HepG2 (cell line): Measurements from ENCODE around the gene ZNF445. TPM values are rescaled to one million over a fixed set of nuclear protein-coding genes. Genes with fewer than 3 reads are reported as not detected.

Experiments used
- ATAC-seq: fragments of 200-7000 bp; cut with Tn5 transposase; 3 replicates; pipeline ENCODE4 v1.9.1; 2020; ENCODE audit warnings: mild to moderate bottlenecking, moderate library complexity
- BruUV-seq: library from RNA; stranded (reverse); fragments of 400-500 nt; replicated peaks from 2 replicates; lab custom pipeline; 2021; lab: Mats Ljungman, UMichigan
- CTCF ChIA-PET: fragments of 300-600 bp; formaldehyde crosslinking; extraction: SDS; loops from one replicate; lab custom pipeline; 2021; ENCODE audit warnings: low total read pairs, inconsistent platforms, low intra/inter-chr PET ratio; lab: Yijun Ruan, JAX
- POLR2A ChIA-PET: fragments of 350-600 bp; sonication (Branson Sonifier 250); formaldehyde crosslinking; loops from one replicate; lab custom pipeline; 2020; ENCODE audit warnings: antibody characterized with exemption, inconsistent platforms; lab: Yijun Ruan, JAX
- DNase-seq: peaks from one replicate; pipeline ENCODE4 v3.0.0-alpha.2; 2015; ENCODE audit warnings: low spot score
- FAIRE-seq: peaks from 3 replicates; lab custom pipeline; 2011; peaks lifted over from hg19 to GRCh38; lab: Jason Lieb, UNC
- H2AFZ ChIP-seq: one replicate; pipeline ENCODE4 v1.6.1; 2011; ENCODE audit warnings: low read length, inconsistent platforms
- H3K27ac ChIP-seq: fragments of 300-600 bp; 3 replicates; pipeline ENCODE4 v1.8.0; 2011; ENCODE audit warnings: mixed run types, mild to moderate bottlenecking, mixed read lengths, low read length, inconsistent platforms; ENCODE audit not compliant: insufficient read depth; ENCODE audit errors: extremely low read length
- H3K27me3 ChIP-seq, 2 experiments: fragments of 200-600 bp in 1 of 2; 2 replicates in 1 of 2; 3 replicates in 1 of 2; pipeline versions ENCODE4 v1.6.0 to v1.8.0; 2011; ENCODE audit warnings: low read length in 2 of 2, mild to moderate bottlenecking in 2 of 2, moderate library complexity in 2 of 2, inconsistent platforms in 1 of 2; ENCODE audit not compliant: insufficient read depth in 2 of 2, control insufficient read depth in 1 of 2
- H3K36me3 ChIP-seq, 2 experiments: fragments of 200-600 bp in 1 of 2; replicated peaks in 1 of 2; 2 replicates in 1 of 2; 3 replicates in 1 of 2; pipeline versions ENCODE4 v1.5.1 to v1.8.0; 2011; ENCODE audit warnings: low read length in 2 of 2, inconsistent platforms in 1 of 2; ENCODE audit not compliant: insufficient read depth in 2 of 2, control insufficient read depth in 1 of 2
- H3K4me1 ChIP-seq: 2 replicates; pipeline ENCODE4 v1.5.1; 2012; ENCODE audit warnings: low read length, inconsistent platforms; ENCODE audit not compliant: insufficient read depth
- H3K4me2 ChIP-seq: 2 replicates; pipeline ENCODE4 v1.6.0; 2011; ENCODE audit warnings: low read depth, low read length, inconsistent platforms
- H3K4me3 ChIP-seq, 3 experiments: fragments of 200-600 bp in 1 of 3; sonication (generic), shearing (Covaris generic) in 1 of 3; replicated peaks in 1 of 3; 2 replicates each; pipeline ENCODE4 v1.5.1; 2011 to 2016; ENCODE audit warnings: low read length in 3 of 3, inconsistent platforms in 2 of 3, low read depth in 2 of 3, mild to moderate bottlenecking in 2 of 3, control low read depth in 1 of 3, mixed read lengths in 1 of 3; ENCODE audit not compliant: insufficient read depth in 1 of 3
- H3K79me2 ChIP-seq: one replicate; pipeline ENCODE4 v1.6.1; 2011; ENCODE audit warnings: low read length, inconsistent platforms; ENCODE audit not compliant: insufficient read depth
- H3K9ac ChIP-seq: 2 replicates; pipeline ENCODE4 v1.6.0; 2011; ENCODE audit warnings: mild to moderate bottlenecking, low read depth, low read length, inconsistent platforms; ENCODE audit not compliant: insufficient read depth
- H3K9me3 ChIP-seq: 2 replicates; pipeline ENCODE4 v1.5.1; 2012; ENCODE audit warnings: mild to moderate bottlenecking, low read length
- H4K20me1 ChIP-seq: 2 replicates; pipeline ENCODE4 v1.6.0; 2011; ENCODE audit warnings: inconsistent platforms, mild to moderate bottlenecking, low read length, moderate library complexity; ENCODE audit not compliant: insufficient read depth
- ZMAT3 ChIP-seq: sonication (generic); formaldehyde crosslinking; conservative IDR thresholded peaks from 2 replicates; pipeline ENCODE4 v1.7.0; 2021; ENCODE audit warnings: missing genetic modification reagents
- ZNF343 ChIP-seq: sonication (generic); formaldehyde crosslinking; IDR thresholded peaks from 2 replicates; pipeline ENCODE4 v1.4.0; 2020; ENCODE audit warnings: mild to moderate bottlenecking, missing genetic modification reagents
- ZNF569 ChIP-seq: sonication (generic); formaldehyde crosslinking; IDR thresholded peaks from 2 replicates; pipeline ENCODE4 v1.5.0; 2020; ENCODE audit warnings: mild to moderate bottlenecking, missing genetic modification reagents, moderate library complexity, borderline replicate concordance
- ZNF652 ChIP-seq: IDR thresholded peaks from 2 replicates; pipeline ENCODE4 v1.6.1; 2016; ENCODE audit warnings: low read depth, borderline replicate concordance
- ZNF720 ChIP-seq: sonication (generic); formaldehyde crosslinking; IDR thresholded peaks from 2 replicates; pipeline ENCODE4 v1.4.0; 2020; ENCODE audit warnings: missing genetic modification reagents
- WGBS: methylation state at CpG from one replicate; pipeline ENCODE4 v1.1.6; 2017; ENCODE audit warnings: low lambda C conversion rate; 5-methylcytosine and 5-hydroxymethylcytosine counted together
- in situ Hi-C: cut with HindIII; loops from 2 replicates; pipeline ENCODE4 v1.10.0; 2017; ENCODE audit warnings: low pct_unique_long_range_greater_than_20kb; ENCODE audit not compliant: extremely low pct_ligation_motif_present
- intact Hi-C: fragments of 100-400 bp; cut with micrococcal nuclease; formaldehyde crosslinking; loops from one replicate; pipeline ENCODE4 v1.10.0; 2022; ENCODE audit not compliant: unreplicated experiment
- polyA plus RNA-seq, 8 experiments: library from polyadenylated mRNA; depleted of rRNA in 3 of 8; stranded (reverse) in 7 of 8; unstranded in 1 of 8; fragments of >200 nt; fragmentation: Illumina TruSeq in 4 of 8; extraction: Trizol in 4 of 8; gene quantifications; 2 replicates each; pipeline versions ENCODE4 v1.2.1 to v1.2.3, GENCODE V29; 2011 to 2016; ENCODE audit warnings: low read depth in 4 of 8, missing spikeins in 1 of 8, mixed read lengths in 1 of 8; ENCODE audit not compliant: insufficient read depth in 1 of 8
- total RNA-seq, 5 experiments: library from RNA; depleted of rRNA; stranded (reverse); fragments of >200 nt; fragmentation: Illumina TruSeq; extraction: Trizol; gene quantifications; 2 replicates each; pipeline ENCODE4 v1.2.3, GENCODE V29; 2016; ENCODE audit warnings: low read depth in 1 of 5
- TF ChIP-seq, protein P1 (sequence below): sonication (generic); formaldehyde crosslinking; IDR thresholded peaks from 2 replicates; pipeline ENCODE4 v1.5.0; 2020; ENCODE audit warnings: mild to moderate bottlenecking, low read depth, missing genetic modification reagents, borderline replicate concordance
- TF ChIP-seq, protein P2 (sequence below): sonication (generic); formaldehyde crosslinking; IDR thresholded peaks from 2 replicates; pipeline ENCODE4 v1.8.1; 2023; ENCODE audit warnings: missing genetic modification reagents, mild to moderate bottlenecking, borderline replicate concordance
- TF ChIP-seq, protein P3 (sequence below), 2 experiments: fragments of 450-650 bp in 1 of 2; sonication (generic) in 1 of 2; formaldehyde crosslinking; IDR thresholded peaks; 2 replicates each; pipeline versions ENCODE4 v1.5.0 to v1.8.0; 2020 to 2022; ENCODE audit warnings: mild to moderate bottlenecking in 1 of 2, missing genetic modification reagents in 1 of 2
- TF ChIP-seq, protein P4 (sequence below): IDR thresholded peaks from 2 replicates; pipeline ENCODE4 v1.6.1; 2016; ENCODE audit warnings: missing genetic modification reagents, missing compliant biosample characterization
- TF ChIP-seq, protein P5 (sequence below): sonication (generic); formaldehyde crosslinking; IDR thresholded peaks from 2 replicates; pipeline ENCODE4 v1.4.0; 2020; ENCODE audit warnings: missing genetic modification reagents, borderline replicate concordance
- TF ChIP-seq, protein P6 (sequence below): sonication (generic); formaldehyde crosslinking; IDR thresholded peaks from 2 replicates; pipeline ENCODE4 v1.4.0; 2020; ENCODE audit warnings: missing genetic modification reagents

The ZNF445 gene
- total and polyA plus RNA-seq, 2 of the 13 experiments (the other 11 are each of a cell fraction or from before 2014, with no cell fraction given), result 4.4 to 10.3 TPM

DNA sequence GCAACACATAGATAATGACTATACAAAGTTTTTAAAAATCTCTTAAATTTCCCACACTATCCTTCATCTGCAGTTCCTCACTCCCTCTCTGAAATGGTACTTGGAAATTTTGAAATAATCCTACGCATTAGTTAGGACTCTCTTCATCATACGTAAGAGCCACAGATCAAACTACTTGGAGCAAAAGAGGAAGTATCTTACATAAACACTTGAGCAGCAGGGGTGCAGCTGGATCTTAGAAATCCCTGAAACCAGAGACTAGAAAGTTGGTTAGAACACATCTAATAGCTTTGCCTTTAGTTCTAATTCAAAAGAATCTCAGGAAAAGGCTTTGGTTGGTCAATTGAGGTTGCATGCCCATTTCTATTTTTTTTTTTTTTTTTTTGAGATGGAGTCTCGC, 38.8 kb upstream of the ZNF445 start:
- no peak for FAIRE-seq
- no peak overlapping the region for H3K9ac ChIP-seq
- 88% methylated on average over 3 of the region's 3 CpGs for WGBS
- no peak overlapping the region for H3K4me3 ChIP-seq
- no peaks in the 10 kb centered on the region for H3K79me2 ChIP-seq
- in situ Hi-C loops (no loop called here), intact Hi-C loops (no loop called here)
- H3K27ac ChIP-seq, result no peak overlapping the region
- H3K9me3 ChIP-seq, result no peaks in the 10 kb centered on the region
- no peak overlapping the region for H3K4me2 ChIP-seq
- peaks cover 38% of the 10 kb centered on the region for H3K4me1 ChIP-seq
- CTCF ChIA-PET, result no interaction called here
- no peaks in the 10 kb centered on the region; a peak in 1 of 5 replicates for H3K27me3 ChIP-seq
- no peaks in the 10 kb centered on the region for H4K20me1 ChIP-seq
- no peak for ATAC-seq
- POLR2A ChIA-PET, result no interaction called here
- H3K36me3 ChIP-seq, result no peaks in the 10 kb centered on the region
- TF ChIP-seq, protein P1, sequence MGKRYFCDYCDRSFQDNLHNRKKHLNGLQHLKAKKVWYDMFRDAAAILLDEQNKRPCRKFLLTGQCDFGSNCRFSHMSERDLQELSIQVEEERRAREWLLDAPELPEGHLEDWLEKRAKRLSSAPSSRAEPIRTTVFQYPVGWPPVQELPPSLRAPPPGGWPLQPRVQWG, result no peak
- TF ChIP-seq ZNF569 (CRISPR knock-in tag), result no peak
- TF ChIP-seq, protein P2, sequence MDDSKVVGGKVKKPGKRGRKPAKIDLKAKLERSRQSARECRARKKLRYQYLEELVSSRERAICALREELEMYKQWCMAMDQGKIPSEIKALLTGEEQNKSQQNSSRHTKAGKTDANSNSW (CRISPR knock-in tag), result no peak
- TF ChIP-seq, protein P3, sequence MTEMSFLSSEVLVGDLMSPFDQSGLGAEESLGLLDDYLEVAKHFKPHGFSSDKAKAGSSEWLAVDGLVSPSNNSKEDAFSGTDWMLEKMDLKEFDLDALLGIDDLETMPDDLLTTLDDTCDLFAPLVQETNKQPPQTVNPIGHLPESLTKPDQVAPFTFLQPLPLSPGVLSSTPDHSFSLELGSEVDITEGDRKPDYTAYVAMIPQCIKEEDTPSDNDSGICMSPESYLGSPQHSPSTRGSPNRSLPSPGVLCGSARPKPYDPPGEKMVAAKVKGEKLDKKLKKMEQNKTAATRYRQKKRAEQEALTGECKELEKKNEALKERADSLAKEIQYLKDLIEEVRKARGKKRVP (CRISPR knock-in tag; IDR thresholded peaks at IDR 0.05), result no peak
- TF ChIP-seq, protein P4, sequence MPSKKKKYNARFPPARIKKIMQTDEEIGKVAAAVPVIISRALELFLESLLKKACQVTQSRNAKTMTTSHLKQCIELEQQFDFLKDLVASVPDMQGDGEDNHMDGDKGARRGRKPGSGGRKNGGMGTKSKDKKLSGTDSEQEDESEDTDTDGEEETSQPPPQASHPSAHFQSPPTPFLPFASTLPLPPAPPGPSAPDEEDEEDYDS (CRISPR knock-in tag), result no peak
- DNase-seq, result no peak
- no peak overlapping the region for H2AFZ ChIP-seq
- BruUV-seq, result no TSS peak

DNA sequence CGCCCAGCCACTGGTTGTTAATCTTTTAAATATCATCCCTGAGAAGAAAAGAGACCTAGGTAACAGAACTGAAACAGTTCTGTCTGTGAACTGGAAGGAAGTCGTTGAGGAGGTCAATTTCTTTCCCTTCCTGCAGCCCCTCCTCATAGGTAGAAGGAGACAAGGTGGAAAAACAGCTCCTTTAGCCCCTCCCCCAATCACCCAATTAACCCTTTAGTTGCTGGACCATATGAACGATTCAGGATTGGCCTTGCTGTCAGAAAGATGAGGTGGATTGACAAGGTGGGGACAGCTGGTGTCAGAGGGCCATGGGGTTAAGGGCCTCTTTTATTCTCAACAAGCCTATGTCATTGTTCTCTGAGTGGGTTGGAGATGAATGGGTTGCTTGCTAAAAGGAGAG, 36.0 kb upstream of the ZNF445 start:
- CTCF ChIA-PET, result no interaction called here
- no peak for TF ChIP-seq ZNF343 (CRISPR knock-in tag)
- no peak for TF ChIP-seq ZMAT3
- TF ChIP-seq ZNF652 (CRISPR knock-in tag), result peak; percentile 91
- TF ChIP-seq ZNF720 (CRISPR knock-in tag), result no peak
- TF ChIP-seq, protein P5, sequence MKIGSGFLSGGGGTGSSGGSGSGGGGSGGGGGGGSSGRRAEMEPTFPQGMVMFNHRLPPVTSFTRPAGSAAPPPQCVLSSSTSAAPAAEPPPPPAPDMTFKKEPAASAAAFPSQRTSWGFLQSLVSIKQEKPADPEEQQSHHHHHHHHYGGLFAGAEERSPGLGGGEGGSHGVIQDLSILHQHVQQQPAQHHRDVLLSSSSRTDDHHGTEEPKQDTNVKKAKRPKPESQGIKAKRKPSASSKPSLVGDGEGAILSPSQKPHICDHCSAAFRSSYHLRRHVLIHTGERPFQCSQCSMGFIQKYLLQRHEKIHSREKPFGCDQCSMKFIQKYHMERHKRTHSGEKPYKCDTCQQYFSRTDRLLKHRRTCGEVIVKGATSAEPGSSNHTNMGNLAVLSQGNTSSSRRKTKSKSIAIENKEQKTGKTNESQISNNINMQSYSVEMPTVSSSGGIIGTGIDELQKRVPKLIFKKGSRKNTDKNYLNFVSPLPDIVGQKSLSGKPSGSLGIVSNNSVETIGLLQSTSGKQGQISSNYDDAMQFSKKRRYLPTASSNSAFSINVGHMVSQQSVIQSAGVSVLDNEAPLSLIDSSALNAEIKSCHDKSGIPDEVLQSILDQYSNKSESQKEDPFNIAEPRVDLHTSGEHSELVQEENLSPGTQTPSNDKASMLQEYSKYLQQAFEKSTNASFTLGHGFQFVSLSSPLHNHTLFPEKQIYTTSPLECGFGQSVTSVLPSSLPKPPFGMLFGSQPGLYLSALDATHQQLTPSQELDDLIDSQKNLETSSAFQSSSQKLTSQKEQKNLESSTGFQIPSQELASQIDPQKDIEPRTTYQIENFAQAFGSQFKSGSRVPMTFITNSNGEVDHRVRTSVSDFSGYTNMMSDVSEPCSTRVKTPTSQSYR, result peak; percentile 18; the same call in 1 of the 2 replicates
- TF ChIP-seq, protein P6, sequence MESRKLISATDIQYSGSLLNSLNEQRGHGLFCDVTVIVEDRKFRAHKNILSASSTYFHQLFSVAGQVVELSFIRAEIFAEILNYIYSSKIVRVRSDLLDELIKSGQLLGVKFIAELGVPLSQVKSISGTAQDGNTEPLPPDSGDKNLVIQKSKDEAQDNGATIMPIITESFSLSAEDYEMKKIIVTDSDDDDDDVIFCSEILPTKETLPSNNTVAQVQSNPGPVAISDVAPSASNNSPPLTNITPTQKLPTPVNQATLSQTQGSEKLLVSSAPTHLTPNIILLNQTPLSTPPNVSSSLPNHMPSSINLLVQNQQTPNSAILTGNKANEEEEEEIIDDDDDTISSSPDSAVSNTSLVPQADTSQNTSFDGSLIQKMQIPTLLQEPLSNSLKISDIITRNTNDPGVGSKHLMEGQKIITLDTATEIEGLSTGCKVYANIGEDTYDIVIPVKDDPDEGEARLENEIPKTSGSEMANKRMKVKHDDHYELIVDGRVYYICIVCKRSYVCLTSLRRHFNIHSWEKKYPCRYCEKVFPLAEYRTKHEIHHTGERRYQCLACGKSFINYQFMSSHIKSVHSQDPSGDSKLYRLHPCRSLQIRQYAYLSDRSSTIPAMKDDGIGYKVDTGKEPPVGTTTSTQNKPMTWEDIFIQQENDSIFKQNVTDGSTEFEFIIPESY (CRISPR knock-in tag), result no peak

More for the DNA sequence above, 36.0 kb upstream of the ZNF445 start:
- no TSS peak for BruUV-seq
- Histone ChIP-seq H3K36me3 (no peaks in the 10 kb centered on the region), H3K9me3 (no peaks in the 10 kb centered on the region), H3K4me3 (no peak overlapping the region), H3K79me2 (peaks cover 18% of the 10 kb centered on the region), H3K27me3 (no peaks in the 10 kb centered on the region; a peak in 1 of 5 replicates), H4K20me1 (0 out of 2 replicates have a peak, but pooled peaks cover 2% of the 10 kb centered on the region), H3K9ac (no peak overlapping the region), H3K4me2 (no peak overlapping the region), H3K27ac (no peak overlapping the region), H2AFZ (no peak overlapping the region), H3K4me1 (peaks cover 42% of the 10 kb centered on the region)
- WGBS, result 59% methylated on average over 3 of the region's 3 CpGs
- intact Hi-C loops, result loop anchor here (5.0 kb wide), 2 partner anchors 176 to 191 kb away; partner anchors contain the start of gene TCAIM
- FAIRE-seq (no peak), DNase-seq (no peak), ATAC-seq (no peak)
- POLR2A ChIA-PET, result no interaction called here
- in situ Hi-C loops, result no loop called here
